Activated T-helper 17 cell treated with anti-CD3 and anti-CD28 coated beads, Interleukin-2, amount 50 U/mL, for 72 hours (primary cell): ENCODE results near the gene DDX59. TPM values are rescaled to one million over a fixed set of nuclear protein-coding genes. Genes with fewer than 3 reads are reported as not detected.

ENCODE experiments used
- ATAC-seq: fragments of 150-1000 bp; cut with Tn5 transposase; replicated peaks from 2 replicates; pipeline ENCODE4 v1.10.0; 2021; ENCODE audit warnings: mild to moderate bottlenecking, moderate library complexity
- H3K27ac Mint-ChIP-seq: one replicate; pipeline ENCODE4 v1.8.0; 2022; ENCODE audit warnings: mixed read lengths
- H3K27me3 Mint-ChIP-seq: one replicate; pipeline ENCODE4 v1.8.0; 2022; ENCODE audit warnings: mixed read lengths
- H3K36me3 Mint-ChIP-seq: one replicate; pipeline ENCODE4 v1.8.0; 2022; ENCODE audit warnings: low read depth, mild to moderate bottlenecking, mixed read lengths
- H3K4me1 Mint-ChIP-seq: one replicate; pipeline ENCODE4 v1.8.0; 2022; ENCODE audit warnings: mixed read lengths
- H3K4me3 Mint-ChIP-seq: one replicate; pipeline ENCODE4 v1.8.0; 2022; ENCODE audit warnings: mild to moderate bottlenecking, mixed read lengths
- H3K9me3 Mint-ChIP-seq: one replicate; pipeline ENCODE4 v1.8.0; 2022; ENCODE audit warnings: mixed read lengths
- total RNA-seq, 2 donors: library from RNA; stranded (reverse); gene quantifications; one replicate each; pipeline ENCODE4 v1.2.3, GENCODE V29; 2022

DDX59 gene
- 10 to 100 TPM; 23.6 to 31.9 TPM for total RNA-seq

GRCh38 chr1:200669314-200670241, at the start of gene DDX59:
TSS of gene DDX59 (minus strand) at chr1:200669907. CDS start at chr1:200666740, 3,167 bp downstream.
- ATAC-seq, result peak; percentile 93
- no peaks in the 10 kb centered on the region for H3K9me3 Mint-ChIP-seq
- H3K27ac Mint-ChIP-seq, result peak within 1 kb of the TSS; percentile 97
- peaks cover 23% of the 10 kb centered on the region for H3K4me1 Mint-ChIP-seq
- H3K4me3 Mint-ChIP-seq, result peak within 1 kb of the TSS; percentile 96
- H3K36me3 Mint-ChIP-seq, result peaks cover 23% of the 10 kb centered on the region
- H3K27me3 Mint-ChIP-seq, result no peaks in the 10 kb centered on the region

DNA sequence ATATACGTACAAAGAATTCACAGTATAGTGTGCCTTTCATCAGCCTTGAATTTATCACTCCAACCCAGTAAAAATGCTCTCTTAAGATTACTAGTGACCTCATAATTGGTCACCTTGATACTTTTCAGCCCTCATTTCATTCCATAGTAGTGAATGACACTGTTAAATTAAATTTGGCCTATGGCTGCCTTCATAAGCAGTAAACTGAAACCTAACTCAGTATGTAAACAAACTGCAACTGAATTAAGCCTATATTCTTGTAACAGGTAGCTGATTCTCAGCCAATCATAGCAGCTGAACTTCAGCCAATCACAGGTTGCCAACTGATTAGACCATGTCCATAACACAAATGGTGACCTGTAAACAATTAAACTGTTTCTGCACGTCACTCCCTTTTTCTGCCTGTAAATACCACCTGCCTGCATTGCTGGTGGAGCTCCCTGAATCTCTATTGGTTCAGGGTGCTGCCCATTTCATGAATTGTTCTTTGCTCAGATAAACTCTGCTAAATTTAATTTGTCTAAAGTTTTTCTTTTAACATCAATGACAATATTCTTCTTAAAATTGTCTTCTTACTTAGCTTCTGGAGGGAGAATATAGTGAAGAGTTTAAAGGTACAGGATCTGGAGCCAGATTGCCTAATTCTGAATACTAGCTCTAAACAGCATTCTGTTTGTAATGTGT, 44.9 kb upstream of the DDX59 start:
- Mint-ChIP-seq H3K36me3 (no peaks in the 10 kb centered on the region), H3K27me3 (peaks cover 18% of the 10 kb centered on the region), H3K4me3 (no peak overlapping the region), H3K9me3 (no peaks in the 10 kb centered on the region), H3K4me1 (no peaks in the 10 kb centered on the region), H3K27ac (no peak overlapping the region)
- no peak for ATAC-seq

GRCh38 chr1:200710166-200710565, 40.5 kb upstream of the DDX59 start:
- ATAC-seq, result no peak
- Mint-ChIP-seq H3K9me3 (no peaks in the 10 kb centered on the region), H3K4me1 (no peaks in the 10 kb centered on the region), H3K27ac (no peak overlapping the region), H3K27me3 (peaks cover 3% of the 10 kb centered on the region), H3K36me3 (no peaks in the 10 kb centered on the region), H3K4me3 (no peak overlapping the region)

DNA sequence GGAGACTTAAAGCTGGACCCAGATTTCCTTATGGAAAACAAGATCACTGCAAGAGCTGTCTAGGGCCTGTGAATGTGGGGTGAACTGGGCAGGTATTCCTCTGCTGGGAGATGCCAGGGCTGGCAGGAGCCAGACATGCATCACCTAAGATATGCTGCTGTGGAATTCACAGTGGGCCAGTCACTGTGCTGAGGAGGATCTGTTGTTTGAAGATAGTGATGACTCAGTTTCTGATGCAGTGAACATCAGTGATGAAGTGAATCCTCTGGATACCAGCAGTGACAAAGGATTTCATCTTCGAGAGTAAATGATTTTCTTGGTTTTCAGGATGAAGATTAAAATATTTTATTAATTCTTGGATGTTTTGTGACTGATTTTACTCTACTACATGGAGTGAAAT, 39.1 kb upstream of the DDX59 start:
- Mint-ChIP-seq H3K27ac (no peak overlapping the region), H3K4me3 (no peak overlapping the region), H3K9me3 (no peaks in the 10 kb centered on the region), H3K36me3 (no peaks in the 10 kb centered on the region), H3K4me1 (no peaks in the 10 kb centered on the region), H3K27me3 (peaks cover 3% of the 10 kb centered on the region)
- ATAC-seq, result peak; percentile 24

- ATAC-seq, result no peak
- no peak overlapping the region for H3K4me3 Mint-ChIP-seq
- H3K27me3 Mint-ChIP-seq, result no peaks in the 10 kb centered on the region
- H3K36me3 Mint-ChIP-seq, result no peaks in the 10 kb centered on the region
- H3K4me1 Mint-ChIP-seq, result no peaks in the 10 kb centered on the region
- H3K9me3 Mint-ChIP-seq, result no peaks in the 10 kb centered on the region
- H3K27ac Mint-ChIP-seq, result no peak overlapping the region
Measured at GRCh38 chr1:200708161-200708560, 38.5 kb upstream of the DDX59 start.

- ATAC-seq, result no peak
- no peak overlapping the region for H3K4me3 Mint-ChIP-seq
- H3K27me3 Mint-ChIP-seq, result no peaks in the 10 kb centered on the region
- H3K9me3 Mint-ChIP-seq, result no peaks in the 10 kb centered on the region
- no peaks in the 10 kb centered on the region for H3K4me1 Mint-ChIP-seq
- no peak overlapping the region for H3K27ac Mint-ChIP-seq
- H3K36me3 Mint-ChIP-seq, result no peaks in the 10 kb centered on the region
Measured at GRCh38 chr1:200707116-200707515, 37.4 kb upstream of the DDX59 start.

DNA sequence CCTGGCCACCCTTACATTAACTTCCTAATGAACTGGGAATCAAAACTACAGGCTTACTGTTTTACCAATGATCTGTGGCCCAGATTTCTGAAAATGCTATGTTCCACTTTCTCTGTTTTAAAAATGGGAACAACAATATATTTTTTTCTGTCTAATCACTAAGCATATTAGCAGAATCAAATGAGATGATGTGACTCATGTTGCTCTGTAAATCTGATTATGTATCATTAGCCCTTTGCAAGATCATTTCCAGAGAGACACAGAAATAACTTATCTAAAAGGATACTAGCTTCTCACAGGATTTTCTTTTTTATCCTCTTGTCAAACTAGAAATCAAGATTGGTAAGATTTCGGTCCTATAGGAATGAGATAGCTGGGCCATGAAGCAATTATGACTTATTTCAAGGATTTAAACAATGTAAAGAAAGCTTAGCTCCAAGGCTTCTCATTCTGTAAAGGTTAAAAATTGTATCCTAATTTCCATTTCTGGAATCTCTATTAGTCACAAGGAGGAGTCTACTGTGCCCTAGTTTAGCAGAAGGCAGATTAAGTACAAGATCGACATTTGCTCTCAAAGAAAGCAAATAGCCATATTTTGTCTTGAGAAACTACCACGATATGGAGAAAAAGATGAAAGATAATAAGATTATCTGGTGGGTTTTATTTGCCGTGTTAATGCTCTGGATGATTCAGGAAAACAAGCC, 36.6 kb upstream of the DDX59 start:
- no peaks in the 10 kb centered on the region for H3K4me1 Mint-ChIP-seq
- H3K36me3 Mint-ChIP-seq, result no peaks in the 10 kb centered on the region
- H3K4me3 Mint-ChIP-seq, result no peak overlapping the region

DNA sequence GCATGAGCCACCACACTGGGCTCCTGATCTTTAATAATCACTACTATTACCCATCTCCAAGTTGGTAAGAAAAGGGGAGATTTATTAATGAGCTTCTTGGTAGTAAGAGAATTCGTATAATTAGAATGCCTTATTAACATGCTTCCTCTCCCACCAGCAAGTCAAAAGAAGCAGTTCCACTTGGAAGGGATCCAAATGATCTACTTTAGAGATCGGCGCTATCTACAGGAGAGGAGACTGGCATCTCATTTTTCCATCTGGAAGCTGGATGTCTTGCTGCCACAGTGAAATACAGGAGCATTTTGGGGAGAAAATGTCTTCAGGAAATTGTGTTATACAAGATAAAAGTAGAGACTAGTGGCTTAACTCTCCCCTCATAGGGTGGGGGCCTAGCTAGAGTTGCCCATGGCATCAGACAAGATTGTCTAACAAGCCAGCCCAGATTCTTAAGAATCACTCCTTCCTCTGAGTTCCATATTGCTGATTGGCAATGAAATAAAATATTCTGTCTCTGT, 35.3 kb upstream of the DDX59 start:
- Mint-ChIP-seq H3K4me1 (no peaks in the 10 kb centered on the region), H3K36me3 (no peaks in the 10 kb centered on the region), H3K4me3 (no peak overlapping the region), H3K9me3 (no peaks in the 10 kb centered on the region), H3K27me3 (no peaks in the 10 kb centered on the region), H3K27ac (no peak overlapping the region)
- ATAC-seq, result no peak

More for the DNA sequence above, 36.6 kb upstream of the DDX59 start:
- Mint-ChIP-seq H3K27me3 (no peaks in the 10 kb centered on the region), H3K27ac (no peak overlapping the region), H3K9me3 (no peaks in the 10 kb centered on the region)
- no peak for ATAC-seq

DNA sequence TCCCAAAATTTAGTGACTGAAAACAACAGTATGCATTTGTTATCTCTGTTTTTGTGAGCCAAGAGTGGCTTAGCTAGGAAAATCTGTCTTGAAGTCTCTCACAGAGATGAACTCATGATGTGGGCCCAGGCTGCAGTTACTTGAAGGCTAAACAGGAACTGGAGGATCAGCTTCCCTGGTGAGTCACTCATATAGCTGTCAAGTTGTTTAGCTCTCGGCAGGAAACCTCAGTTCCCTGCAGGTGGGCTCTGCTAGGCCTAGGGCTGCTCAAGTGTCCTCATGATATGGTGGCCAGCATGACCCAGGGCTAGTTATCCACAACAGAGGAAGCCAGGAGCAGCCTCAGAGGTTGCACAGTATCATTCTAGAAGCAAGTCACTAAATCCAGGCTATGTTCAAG, 30.2 kb upstream of the DDX59 start:
- no peak for ATAC-seq
- no peak overlapping the region for H3K4me3 Mint-ChIP-seq
- H3K27ac Mint-ChIP-seq, result no peak overlapping the region
- no peaks in the 10 kb centered on the region for H3K36me3 Mint-ChIP-seq
- no peaks in the 10 kb centered on the region for H3K4me1 Mint-ChIP-seq
- peaks cover 5% of the 10 kb centered on the region for H3K27me3 Mint-ChIP-seq
- peaks cover 3% of the 10 kb centered on the region for H3K9me3 Mint-ChIP-seq

DNA sequence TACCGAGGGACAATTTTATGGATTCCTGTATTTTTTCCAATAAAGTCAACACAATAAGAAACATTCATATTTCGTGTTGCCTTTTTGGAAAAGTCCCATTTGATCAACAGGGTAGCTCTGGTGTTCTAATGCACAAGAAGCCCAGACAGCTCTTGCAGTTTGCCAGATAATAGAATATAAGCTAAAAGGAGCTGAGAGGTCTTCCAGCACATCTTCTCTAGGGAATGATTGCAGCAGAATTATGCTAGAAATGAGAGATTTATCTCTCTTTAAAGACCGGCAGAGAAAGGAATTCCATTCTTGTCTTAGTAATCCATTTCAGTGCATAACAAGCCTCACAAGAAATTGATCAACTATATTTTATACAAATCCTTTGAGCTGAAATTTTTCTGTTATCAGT, 25.0 kb upstream of the DDX59 start:
- Mint-ChIP-seq H3K36me3 (no peaks in the 10 kb centered on the region), H3K27ac (no peak overlapping the region), H3K9me3 (peaks cover 3% of the 10 kb centered on the region), H3K4me1 (no peaks in the 10 kb centered on the region), H3K4me3 (no peak overlapping the region), H3K27me3 (peaks cover 5% of the 10 kb centered on the region)
- no peak for ATAC-seq

DNA sequence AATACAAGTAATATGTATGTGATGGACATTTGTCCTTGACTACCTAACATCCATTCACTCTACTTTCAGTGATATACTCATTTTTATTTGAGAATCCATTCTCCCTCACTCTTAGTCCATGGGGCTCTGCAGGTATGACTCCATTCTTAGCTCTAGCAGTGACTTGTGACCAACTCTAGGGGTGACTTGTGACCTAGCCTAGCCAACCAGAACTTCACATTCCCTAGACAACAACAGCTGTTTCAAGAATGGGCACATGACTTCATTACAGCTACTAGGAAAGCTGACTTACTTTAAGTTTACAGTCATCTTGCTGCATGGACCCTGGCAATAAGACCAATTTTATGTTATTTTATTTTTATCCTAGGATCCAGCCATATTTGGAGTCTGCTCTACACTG, 23.6 kb upstream of the DDX59 start:
- peaks cover 3% of the 10 kb centered on the region for H3K9me3 Mint-ChIP-seq
- H3K4me3 Mint-ChIP-seq, result no peak overlapping the region
- H3K4me1 Mint-ChIP-seq, result no peaks in the 10 kb centered on the region
- peak; percentile 26 for ATAC-seq
- peaks cover 6% of the 10 kb centered on the region for H3K27me3 Mint-ChIP-seq
- H3K36me3 Mint-ChIP-seq, result no peaks in the 10 kb centered on the region
- no peak overlapping the region for H3K27ac Mint-ChIP-seq

DNA sequence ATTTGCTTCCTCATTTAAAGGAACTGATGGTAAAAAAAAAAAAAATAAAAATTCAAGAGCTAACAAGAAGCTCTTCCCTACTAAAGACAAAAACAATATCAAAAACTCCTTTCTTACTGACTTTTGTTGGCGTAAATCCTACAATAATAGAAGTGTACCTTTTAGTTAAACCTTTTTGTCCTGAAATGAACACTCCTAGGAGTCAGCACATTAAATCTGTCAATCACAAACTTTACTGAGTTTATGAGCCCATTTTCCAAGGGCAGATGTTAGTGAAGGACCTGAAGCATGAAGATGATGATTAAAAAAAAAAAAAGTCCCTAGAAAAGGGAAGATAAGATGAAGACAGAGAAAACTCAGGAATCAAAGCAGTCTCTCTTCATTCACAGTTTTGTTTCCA, 22.6 kb upstream of the DDX59 start:
- Mint-ChIP-seq H3K36me3 (no peaks in the 10 kb centered on the region), H3K27me3 (peaks cover 6% of the 10 kb centered on the region), H3K4me1 (no peaks in the 10 kb centered on the region), H3K4me3 (no peak overlapping the region), H3K27ac (no peak overlapping the region), H3K9me3 (peaks cover 3% of the 10 kb centered on the region)
- ATAC-seq, result no peak

GRCh38 chr1:200686620-200687019, 16.9 kb upstream of the DDX59 start:
- ATAC-seq, result no peak
- Mint-ChIP-seq H3K9me3 (no peaks in the 10 kb centered on the region), H3K27me3 (peaks cover 6% of the 10 kb centered on the region), H3K4me1 (no peaks in the 10 kb centered on the region), H3K36me3 (no peaks in the 10 kb centered on the region), H3K27ac (no peak overlapping the region), H3K4me3 (no peak overlapping the region)

DNA sequence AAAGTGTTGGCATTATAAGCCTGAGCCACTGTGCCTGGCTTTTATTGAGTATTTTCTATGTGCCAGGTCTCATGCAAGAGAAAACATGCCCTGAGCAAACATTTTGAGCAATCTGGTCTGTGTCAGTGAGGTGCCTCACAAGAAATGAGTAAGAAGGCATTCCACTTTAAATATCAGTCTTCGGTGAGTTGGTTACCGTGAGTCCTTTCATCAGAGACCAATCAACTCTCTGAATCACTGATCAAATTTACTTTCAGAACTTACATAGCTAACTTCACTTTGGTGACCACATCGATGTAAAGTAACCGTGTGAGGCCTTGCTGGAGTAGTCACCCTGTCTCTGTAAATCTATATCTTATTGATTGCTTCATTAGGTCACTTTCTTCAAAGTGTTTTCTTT, 14.3 kb upstream of the DDX59 start:
- peak; percentile 52 for ATAC-seq
- Mint-ChIP-seq H3K4me1 (no peaks in the 10 kb centered on the region), H3K36me3 (no peaks in the 10 kb centered on the region), H3K27ac (no peak overlapping the region), H3K9me3 (no peaks in the 10 kb centered on the region), H3K4me3 (no peak overlapping the region), H3K27me3 (peaks cover 6% of the 10 kb centered on the region)
